Measurements from ENCODE around the gene OSR1. TPM values are rescaled to one million over a fixed set of nuclear protein-coding genes. Genes with fewer than 3 reads are reported as not detected.

OSR1 gene
- total and polyA plus RNA-seq, 8 donors = 1.2 to 39.4 (median 5.9) TPM

DNA sequence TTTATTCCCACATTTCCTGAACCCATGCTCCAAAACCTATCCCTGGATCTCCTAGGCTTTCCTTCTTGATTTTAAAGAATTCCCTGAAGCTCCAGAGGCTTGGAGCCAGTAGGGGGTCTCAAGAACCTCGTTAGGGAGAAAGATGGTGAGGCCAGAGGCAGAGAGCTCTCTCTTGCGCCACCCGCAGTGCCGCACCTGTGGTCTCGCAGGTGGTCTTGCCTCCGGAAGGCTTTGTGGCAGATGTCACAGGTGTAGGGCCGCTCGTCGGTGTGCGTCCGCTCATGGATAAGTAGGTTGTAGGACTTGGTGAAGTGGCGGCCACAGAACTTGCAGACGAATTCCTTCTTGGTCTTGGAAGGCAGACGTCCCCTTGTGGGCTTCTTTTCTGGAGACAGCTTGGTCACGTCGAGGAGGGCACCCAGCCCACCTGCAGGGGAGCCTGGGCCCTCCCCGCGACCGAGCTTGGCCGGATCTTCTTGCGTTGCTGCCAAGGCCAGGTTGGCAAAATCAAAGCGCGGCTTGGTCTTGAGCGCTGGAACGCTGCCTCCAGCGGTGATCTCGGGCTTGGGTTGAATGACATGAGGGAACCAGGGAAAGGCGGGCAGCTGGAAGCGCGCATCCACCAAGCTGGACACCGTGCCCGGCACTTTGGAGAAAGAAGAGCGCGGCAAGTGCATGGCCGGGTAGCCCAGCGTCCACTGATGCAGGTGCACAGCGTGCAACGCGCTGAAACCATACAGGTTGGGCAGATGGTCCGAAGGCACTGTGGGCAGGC lies 5.3 kb downstream of the OSR1 start:
- H3K4me1 ChIP-seq = peaks cover 23 to 67% (median 39%) of the 10 kb centered on the region in 4 donors
- 52 to 66% (median 55%) methylated on average over 40 of the region's 40 CpGs for WGBS, 5 donors
- H3K27ac ChIP-seq = peak overlapping the region in 1 of 5 donors; percentile 34
- H3K4me3 ChIP-seq = peak overlapping the region in 1 of 4 donors; percentile 7
- peaks cover 0 to 90% (median 72%) of the 10 kb centered on the region in 3 donors for H3K27me3 ChIP-seq
- no peaks in the 10 kb centered on the region for H3K9me3 ChIP-seq
- peak in 1 of 2 donors; percentile 30 for DNase-seq
- intact Hi-C loops (cut with DNase I; ENCODE audit: low total_unique reads) = loop anchor here (10.0 kb wide), 1 partner anchor 512 kb away; no protein-coding TSS in a partner anchor
- H3K36me3 ChIP-seq = peaks cover 0 to 30% (median 21%) of the 10 kb centered on the region in 4 donors
- TF ChIP-seq, protein P1, sequence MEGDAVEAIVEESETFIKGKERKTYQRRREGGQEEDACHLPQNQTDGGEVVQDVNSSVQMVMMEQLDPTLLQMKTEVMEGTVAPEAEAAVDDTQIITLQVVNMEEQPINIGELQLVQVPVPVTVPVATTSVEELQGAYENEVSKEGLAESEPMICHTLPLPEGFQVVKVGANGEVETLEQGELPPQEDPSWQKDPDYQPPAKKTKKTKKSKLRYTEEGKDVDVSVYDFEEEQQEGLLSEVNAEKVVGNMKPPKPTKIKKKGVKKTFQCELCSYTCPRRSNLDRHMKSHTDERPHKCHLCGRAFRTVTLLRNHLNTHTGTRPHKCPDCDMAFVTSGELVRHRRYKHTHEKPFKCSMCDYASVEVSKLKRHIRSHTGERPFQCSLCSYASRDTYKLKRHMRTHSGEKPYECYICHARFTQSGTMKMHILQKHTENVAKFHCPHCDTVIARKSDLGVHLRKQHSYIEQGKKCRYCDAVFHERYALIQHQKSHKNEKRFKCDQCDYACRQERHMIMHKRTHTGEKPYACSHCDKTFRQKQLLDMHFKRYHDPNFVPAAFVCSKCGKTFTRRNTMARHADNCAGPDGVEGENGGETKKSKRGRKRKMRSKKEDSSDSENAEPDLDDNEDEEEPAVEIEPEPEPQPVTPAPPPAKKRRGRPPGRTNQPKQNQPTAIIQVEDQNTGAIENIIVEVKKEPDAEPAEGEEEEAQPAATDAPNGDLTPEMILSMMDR (IDR thresholded peaks at IDR 0.05) = no peak
- TF ChIP-seq POLR2AphosphoS5 (IDR thresholded peaks at IDR 0.05) (no peak), EP300 (IDR thresholded peaks at IDR 0.05) (no peak), POLR2A (IDR thresholded peaks at IDR 0.05) (no peak)

DNA sequence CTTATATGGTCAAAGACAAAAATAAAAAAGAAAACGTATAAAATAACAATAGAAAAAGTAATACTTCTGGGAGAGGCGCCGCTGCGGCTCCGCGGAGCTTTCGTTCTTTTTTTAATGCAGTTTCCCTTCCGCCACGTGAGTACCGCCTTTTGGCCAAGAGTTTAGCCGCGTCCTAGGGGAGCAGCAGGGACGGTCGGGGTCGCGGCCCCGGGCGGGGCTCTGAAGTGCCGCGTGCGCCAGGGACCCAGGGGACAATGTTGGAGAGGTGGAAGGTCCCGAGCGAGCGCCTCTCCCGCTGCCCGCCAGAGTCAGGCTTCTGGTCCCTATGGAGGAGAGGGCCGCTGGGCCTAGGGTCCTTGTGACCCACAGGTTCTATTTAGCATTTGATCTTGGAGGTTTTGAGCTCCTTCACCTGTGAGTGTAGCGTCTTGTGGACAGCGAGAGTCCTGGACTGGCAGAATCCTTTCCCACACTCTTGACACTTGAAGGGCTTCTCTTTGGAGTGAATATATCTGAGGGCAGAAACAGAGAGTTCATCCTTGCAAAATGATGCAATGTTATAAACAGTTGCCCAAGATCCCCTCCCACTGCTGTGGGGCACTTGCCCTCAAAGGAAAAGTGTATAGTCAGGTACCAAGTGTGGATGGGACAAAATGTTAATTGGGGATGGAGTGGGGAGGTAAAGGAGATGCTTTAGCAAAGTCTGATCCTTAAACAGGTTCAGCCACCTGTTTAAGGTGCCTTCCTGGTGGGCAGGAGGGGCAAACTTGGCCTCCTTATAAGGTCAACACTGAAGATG lies 6.3 kb downstream of the OSR1 start:
- TF ChIP-seq EP300 (IDR thresholded peaks at IDR 0.05) (no peak), POLR2AphosphoS5 (IDR thresholded peaks at IDR 0.05) (no peak), POLR2A (IDR thresholded peaks at IDR 0.05) (no peak)
- DNase-seq = peak in 1 of 2 donors; percentile 29
- H3K4me3 ChIP-seq = peak overlapping the region in 2 of 4 donors; percentile 19
- H3K36me3 ChIP-seq = peaks cover 0 to 30% (median 21%) of the 10 kb centered on the region in 4 donors
- H3K27ac ChIP-seq = peak overlapping the region in 1 of 5 donors; percentile 22
- no peaks in the 10 kb centered on the region for H3K9me3 ChIP-seq
- peaks cover 0 to 80% (median 61%) of the 10 kb centered on the region in 3 donors for H3K27me3 ChIP-seq
- intact Hi-C loops (cut with DNase I; ENCODE audit: low total_unique reads) = loop anchor here (10.0 kb wide), 1 partner anchor 513 kb away; no protein-coding TSS in a partner anchor
- 53 to 65% (median 60%) methylated on average over 27 to 29 of the region's 29 CpGs for WGBS, 5 donors
- H3K4me1 ChIP-seq = peaks cover 13 to 60% (median 33%) of the 10 kb centered on the region in 4 donors

DNA sequence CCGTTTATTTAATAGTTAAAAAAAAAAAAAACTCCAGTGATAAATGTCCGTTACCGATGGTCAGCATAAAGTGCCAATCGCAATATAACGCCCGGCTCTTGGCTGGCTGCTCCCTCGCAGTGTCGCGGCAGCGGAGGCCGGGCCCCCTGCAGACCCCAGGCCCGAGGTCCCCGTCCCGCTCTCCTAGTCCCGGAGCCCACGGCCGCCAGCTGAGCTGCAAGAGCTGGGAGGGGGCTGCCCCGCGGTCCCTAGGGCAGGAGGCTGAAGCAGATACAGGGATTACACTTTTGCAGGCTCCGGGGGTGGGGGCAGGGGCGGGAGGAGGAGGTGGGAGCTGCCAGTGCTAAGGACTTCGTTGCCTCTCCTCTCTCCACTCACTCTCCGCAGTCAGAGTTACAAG lies 6.9 kb downstream of the OSR1 start:
- peak in 1 of 2 donors; percentile 17 for DNase-seq
- WGBS, 5 donors = 41 to 62% (median 57%) methylated on average over 22 to 23 of the region's 23 CpGs
- no peak for TF ChIP-seq POLR2AphosphoS5 (IDR thresholded peaks at IDR 0.05)
- TF ChIP-seq POLR2A (IDR thresholded peaks at IDR 0.05) = no peak
- TF ChIP-seq, protein P1 (IDR thresholded peaks at IDR 0.05) = no peak
- no peak for TF ChIP-seq EP300 (IDR thresholded peaks at IDR 0.05)
- Histone ChIP-seq H3K4me3 (peak overlapping the region in 2 of 4 donors; percentile 19), H3K27me3 (peaks cover 0 to 74% (median 55%) of the 10 kb centered on the region in 3 donors), H3K27ac (peak overlapping the region in 1 of 5 donors; percentile 22), H3K36me3 (peaks cover 0 to 30% (median 21%) of the 10 kb centered on the region in 4 donors), H3K9me3 (no peaks in the 10 kb centered on the region), H3K4me1 (peaks cover 7 to 60% (median 33%) of the 10 kb centered on the region in 4 donors)
- intact Hi-C loops (cut with DNase I; ENCODE audit: low total_unique reads) = loop anchor here (10.0 kb wide), 1 partner anchor 513 kb away; no protein-coding TSS in a partner anchor

DNA sequence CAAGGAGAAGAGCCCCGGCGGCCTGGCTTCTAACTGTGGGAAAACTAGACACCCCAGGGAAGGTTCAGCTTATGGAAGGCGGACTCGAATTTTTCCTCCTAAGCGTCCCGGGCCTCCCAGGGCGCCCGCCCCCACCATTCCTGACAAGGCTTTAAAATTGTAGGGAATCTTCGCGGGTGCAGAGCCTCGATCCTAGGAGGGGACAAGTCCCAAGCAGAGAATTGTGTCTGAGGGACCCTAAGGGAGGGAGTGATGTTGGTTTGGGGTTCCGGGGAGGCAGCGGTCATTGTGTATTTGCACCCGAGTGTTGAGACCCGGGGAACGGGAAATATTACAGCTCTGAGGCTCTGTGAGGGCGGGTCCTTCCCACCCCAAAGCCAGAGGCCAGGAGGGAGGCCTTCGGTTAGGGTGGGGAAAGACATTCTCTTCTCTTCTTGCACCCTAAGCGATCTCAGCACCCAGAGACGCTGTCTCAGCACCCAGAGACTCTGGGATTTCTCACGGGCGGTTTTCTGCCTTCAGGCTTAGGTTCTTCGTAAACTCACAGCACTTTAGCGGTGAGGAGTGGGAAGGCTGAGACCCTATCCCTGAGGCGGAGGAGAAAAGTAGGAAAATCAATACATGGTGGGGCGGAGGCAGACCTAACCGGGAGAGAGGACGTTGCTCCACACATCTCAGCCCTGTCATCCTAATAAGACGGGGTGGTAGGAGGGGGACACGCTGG lies 7.6 kb downstream of the OSR1 start:
- WGBS, 5 donors = 60 to 71% (median 64%) methylated on average over 28 to 30 of the region's 30 CpGs
- peak overlapping the region in 2 of 5 donors; percentile 23 to 97 for H3K27ac ChIP-seq
- TF ChIP-seq, protein P1 (IDR thresholded peaks at IDR 0.05) = no peak
- TF ChIP-seq EP300 (IDR thresholded peaks at IDR 0.05) (no peak), POLR2AphosphoS5 (IDR thresholded peaks at IDR 0.05) (no peak), POLR2A (IDR thresholded peaks at IDR 0.05) (no peak)

More for the DNA sequence above, 7.6 kb downstream of the OSR1 start:
- Histone ChIP-seq H3K9me3 (no peaks in the 10 kb centered on the region), H3K4me1 (peaks cover 6 to 55% (median 28%) of the 10 kb centered on the region in 4 donors), H3K4me3 (peak overlapping the region in 2 of 4 donors; percentile 16 to 25), H3K36me3 (peaks cover 0 to 30% (median 21%) of the 10 kb centered on the region in 4 donors), H3K27me3 (peaks cover 0 to 67% (median 49%) of the 10 kb centered on the region in 3 donors)
- no peak for DNase-seq
- intact Hi-C loops (cut with DNase I; ENCODE audit: low total_unique reads) = loop anchor here (10.0 kb wide), 1 partner anchor 514 kb away; no protein-coding TSS in a partner anchor
